Activated T-cell treated with anti-CD3 and anti-CD28 coated beads, Interleukin-2, amount 50 U/mL, for 24 hours (primary cell): ENCODE data around the gene APBB1.

Experiments
- DNase-seq: peaks from one replicate; pipeline ENCODE4 v3.0.0-alpha.2; 2020
- H3K27ac Mint-ChIP-seq: 2 replicates; pipeline ENCODE4 v1.8.0; 2020; ENCODE audit warnings: mild to moderate bottlenecking, mixed read lengths
- H3K27me3 Mint-ChIP-seq: 2 replicates; pipeline ENCODE4 v1.8.0; 2020; ENCODE audit warnings: mixed read lengths
- H3K36me3 Mint-ChIP-seq: 2 replicates; pipeline ENCODE4 v1.8.0; 2020; ENCODE audit warnings: low read depth, mixed read lengths
- H3K4me1 Mint-ChIP-seq: 2 replicates; pipeline ENCODE4 v1.8.0; 2020; ENCODE audit warnings: low read depth, mixed read lengths
- H3K4me3 Mint-ChIP-seq: 2 replicates; pipeline ENCODE4 v1.8.0; 2020; ENCODE audit warnings: mild to moderate bottlenecking, moderate library complexity, mixed read lengths
- H3K9me3 Mint-ChIP-seq: 2 replicates; pipeline ENCODE4 v1.8.0; 2020; ENCODE audit warnings: mixed read lengths

APBB1 gene

GRCh38 chr11:6357222-6357621 is 61.7 kb downstream of the APBB1 start:
- Mint-ChIP-seq H3K4me3 (no peak overlapping the region), H3K27ac (peak overlapping the region; percentile 55), H3K4me1 (peaks cover 31% of the 10 kb centered on the region), H3K36me3 (no peaks in the 10 kb centered on the region), H3K9me3 (no peaks in the 10 kb centered on the region), H3K27me3 (no peaks in the 10 kb centered on the region)
- DNase-seq = peak; percentile 39

GRCh38 chr11:6356503-6357055 is 62.3 kb downstream of the APBB1 start:
- H3K36me3 Mint-ChIP-seq = no peaks in the 10 kb centered on the region
- H3K4me3 Mint-ChIP-seq = no peak overlapping the region
- H3K4me1 Mint-ChIP-seq = peaks cover 37% of the 10 kb centered on the region
- no peaks in the 10 kb centered on the region for H3K9me3 Mint-ChIP-seq
- DNase-seq = no peak
- no peaks in the 10 kb centered on the region for H3K27me3 Mint-ChIP-seq
- no peak overlapping the region for H3K27ac Mint-ChIP-seq

DNA sequence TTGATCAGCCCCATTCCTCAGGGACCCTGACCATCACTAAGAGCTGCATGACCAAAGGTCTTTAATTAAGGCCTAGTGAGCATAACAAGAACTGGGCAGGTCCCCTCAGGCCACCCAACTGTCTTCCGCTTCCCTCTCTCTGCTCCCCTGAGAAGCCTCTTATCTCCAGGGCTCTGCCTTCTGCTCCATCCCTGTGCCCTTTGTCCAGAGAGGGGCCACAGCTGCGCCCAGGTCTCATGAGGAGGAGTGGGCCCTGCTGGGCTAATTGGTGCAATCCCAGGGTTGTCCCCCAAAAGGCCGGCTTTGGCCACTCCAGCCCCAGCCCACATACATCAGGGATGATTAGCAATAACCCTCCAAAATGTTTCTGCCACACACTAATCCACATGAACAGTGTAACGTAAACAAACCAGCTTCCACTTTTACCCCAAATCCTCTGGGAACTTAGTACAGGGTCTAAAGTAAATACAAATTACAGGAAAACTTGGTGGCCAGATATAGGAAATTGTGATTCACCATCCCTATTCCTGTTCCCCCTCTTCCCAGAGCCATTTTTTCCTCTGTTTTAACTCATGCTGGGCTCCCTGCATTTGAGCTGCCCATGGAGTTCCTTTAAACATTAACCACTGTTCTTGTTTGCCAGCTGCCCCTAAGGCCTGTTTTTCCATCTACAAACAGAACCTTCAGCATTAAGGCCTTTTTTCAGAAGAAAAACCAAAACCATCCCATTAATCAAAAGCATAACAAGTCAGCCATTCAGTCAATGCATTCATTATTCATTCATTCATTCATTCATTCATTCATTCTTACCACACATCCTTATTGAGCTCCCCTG is 64.0 kb downstream of the APBB1 start:
- H3K27ac Mint-ChIP-seq = no peak overlapping the region
- DNase-seq = no peak
- no peaks in the 10 kb centered on the region for H3K27me3 Mint-ChIP-seq
- no peaks in the 10 kb centered on the region for H3K9me3 Mint-ChIP-seq
- no peak overlapping the region for H3K4me3 Mint-ChIP-seq
- H3K4me1 Mint-ChIP-seq = peaks cover 42% of the 10 kb centered on the region
- no peaks in the 10 kb centered on the region for H3K36me3 Mint-ChIP-seq

- Mint-ChIP-seq H3K27ac (no peak overlapping the region), H3K27me3 (no peaks in the 10 kb centered on the region), H3K4me3 (no peak overlapping the region)
Measured at GRCh38 chr11:6353367-6353987, 65.4 kb downstream of the APBB1 start.

GRCh38 chr11:6351782-6352382 is 67.0 kb downstream of the APBB1 start:
- no peaks in the 10 kb centered on the region for H3K36me3 Mint-ChIP-seq
- H3K4me1 Mint-ChIP-seq = peaks cover 30% of the 10 kb centered on the region
- H3K27me3 Mint-ChIP-seq = no peaks in the 10 kb centered on the region
- no peaks in the 10 kb centered on the region for H3K9me3 Mint-ChIP-seq
- H3K27ac Mint-ChIP-seq = peak overlapping the region; percentile 37
- peak; percentile 43 for DNase-seq
- H3K4me3 Mint-ChIP-seq = no peak overlapping the region

More at GRCh38 chr11:6353367-6353987, 65.4 kb downstream of the APBB1 start:
- Mint-ChIP-seq H3K36me3 (no peaks in the 10 kb centered on the region), H3K9me3 (no peaks in the 10 kb centered on the region), H3K4me1 (peaks cover 42% of the 10 kb centered on the region)
- peak; percentile 73 for DNase-seq

- no peaks in the 10 kb centered on the region for H3K9me3 Mint-ChIP-seq
- H3K36me3 Mint-ChIP-seq = no peaks in the 10 kb centered on the region
- no peaks in the 10 kb centered on the region for H3K27me3 Mint-ChIP-seq
- H3K4me1 Mint-ChIP-seq = peaks cover 24% of the 10 kb centered on the region
- H3K4me3 Mint-ChIP-seq = no peak overlapping the region
- H3K27ac Mint-ChIP-seq = no peak overlapping the region
- no peak for DNase-seq
Measured at GRCh38 chr11:6350486-6350885, 68.4 kb downstream of the APBB1 start.

DNA sequence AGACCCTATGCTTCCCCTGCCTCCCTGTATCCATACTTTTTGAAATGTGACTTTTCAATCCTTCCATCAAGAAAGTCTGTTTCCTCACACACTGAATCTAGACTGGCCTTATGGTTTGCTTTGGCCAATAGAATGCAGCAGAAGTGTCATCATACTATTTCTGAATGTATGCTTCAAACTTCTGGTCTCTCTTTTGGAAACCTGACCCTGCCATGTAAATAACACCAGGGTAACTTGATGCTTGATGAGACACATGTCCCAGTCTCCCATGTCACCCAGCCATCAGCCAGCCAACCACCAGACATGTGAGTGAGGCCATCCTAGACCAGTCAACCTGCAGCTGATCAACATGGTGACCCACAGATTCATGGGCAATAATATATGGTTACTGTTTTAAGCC is 68.9 kb downstream of the APBB1 start:
- no peak overlapping the region for H3K4me3 Mint-ChIP-seq
- H3K4me1 Mint-ChIP-seq = peaks cover 24% of the 10 kb centered on the region
- no peaks in the 10 kb centered on the region for H3K36me3 Mint-ChIP-seq
- no peaks in the 10 kb centered on the region for H3K27me3 Mint-ChIP-seq
- H3K27ac Mint-ChIP-seq = no peak overlapping the region
- no peaks in the 10 kb centered on the region for H3K9me3 Mint-ChIP-seq
- no peak for DNase-seq

DNA sequence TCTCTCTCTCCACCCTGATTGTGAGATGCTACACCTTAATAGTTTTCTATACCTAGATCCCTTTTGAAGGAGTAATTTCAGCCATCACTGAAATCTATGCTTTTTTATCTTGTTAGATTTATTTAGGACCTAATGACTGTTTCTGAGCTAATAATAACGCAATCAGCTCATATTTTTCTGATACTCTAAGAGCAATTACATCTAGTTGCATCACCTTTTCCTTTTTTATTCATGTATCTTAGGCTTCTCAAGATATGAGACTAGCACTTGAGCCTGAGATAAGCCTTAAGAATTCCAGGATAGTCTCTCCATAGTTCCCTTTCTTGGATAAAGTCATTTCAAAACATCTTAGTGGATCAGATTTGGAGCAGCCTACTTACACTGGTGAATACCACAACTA is 73.5 kb downstream of the APBB1 start:
- Mint-ChIP-seq H3K4me1 (no peaks in the 10 kb centered on the region), H3K36me3 (no peaks in the 10 kb centered on the region), H3K4me3 (no peak overlapping the region), H3K27me3 (peaks cover 6% of the 10 kb centered on the region), H3K27ac (no peak overlapping the region), H3K9me3 (no peaks in the 10 kb centered on the region)
- no peak for DNase-seq
